Melanocyte of skin (primary cell): Measurements from ENCODE around the gene LDLRAD4. TPM values are rescaled to one million over a fixed set of nuclear protein-coding genes. Genes with fewer than 3 reads are reported as not detected.

Experiments
- small RNA-seq, 2 donors: library from RNA; depleted of rRNA; stranded (forward); fragments of <200 nt; gene quantifications; one replicate each; pipeline ENCODE3, GENCODE V24; 2012
- total RNA-seq, 2 donors: library from RNA; depleted of rRNA; stranded (reverse); fragments of >200 nt; gene quantifications; 2 replicates each; pipeline ENCODE4 v1.2.3, GENCODE V29; 2012

LDLRAD4 gene
- total RNA-seq = 10 to 100 TPM in 1 of 2 donors, 1 to 10 TPM in 1; 4.0 to 11.0 TPM

DNA sequence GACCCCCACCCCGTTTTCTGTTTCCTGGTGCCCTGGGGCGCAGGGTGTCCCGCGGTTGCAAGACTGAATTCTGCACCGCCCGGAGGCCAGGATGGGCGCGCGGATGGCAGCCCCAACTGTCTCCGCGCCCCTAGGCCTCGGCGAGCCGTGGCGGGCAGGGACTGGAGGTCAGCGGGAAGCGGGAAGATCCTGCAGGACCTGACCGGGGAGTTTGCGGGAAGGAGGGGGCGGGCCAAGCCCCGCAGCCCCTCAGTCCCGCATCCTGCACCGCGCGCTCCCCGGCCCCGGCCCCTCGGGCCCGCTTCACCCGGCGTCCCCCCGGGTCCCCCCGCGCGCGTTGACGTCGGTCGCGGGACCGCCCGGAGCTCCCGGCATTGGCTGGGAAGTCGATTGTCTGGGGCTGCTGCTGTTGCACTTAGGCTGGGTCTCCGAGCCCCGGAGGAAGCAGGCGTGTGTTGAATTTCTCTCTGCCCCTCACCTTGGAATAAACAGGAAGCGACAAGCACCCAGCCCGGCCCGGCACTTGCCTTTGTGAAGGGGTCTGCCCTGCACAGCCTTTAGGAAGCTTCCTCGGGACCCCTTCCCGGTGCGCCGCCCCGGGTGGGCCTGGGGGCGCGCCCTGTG is at the start of gene LDLRAD4:
Gene LDLRAD4, plus strand, starts transcription at position 393 of the 624 bp plus-strand sequence.

Small RNA genes lying within 50 kb of the gene (small RNA-seq; reads per million reads assigned to genes)
- gene MIR4526 (0 reads per million in 2 donors), gene MIR5190 (0 reads per million in 2 donors)

Other genes starting within 250 kb of the LDLRAD4 start
- 10 to 100 TPM; 17.9 to 30.3 TPM for gene CEP192, start 227.4 kb upstream of the LDLRAD4 start, total RNA-seq